H7 (cell line): Measurements from ENCODE around the gene SLC46A1. TPM values are rescaled to one million over a fixed set of nuclear protein-coding genes. Genes with fewer than 3 reads are reported as not detected.
"Not testable (repeated sequence)": the region's sequence is repeated elsewhere in the genome, so short reads cannot be mapped to it uniquely, and the experiment has no call there.

Experiments used
- DNase-seq: peaks from one replicate; pipeline ENCODE4 v3.0.0; 2012
- H3K27me3 ChIP-seq: 2 replicates; pipeline ENCODE4 v1.6.0; 2011; ENCODE audit warnings: mild to moderate bottlenecking, low read length; ENCODE audit not compliant: control insufficient read depth, insufficient read depth
- H3K36me3 ChIP-seq: replicated peaks from 2 replicates; pipeline ENCODE4 v1.5.1; 2011; ENCODE audit warnings: low read length; ENCODE audit not compliant: control insufficient read depth, insufficient read depth
- H3K4me3 ChIP-seq: 2 replicates; pipeline ENCODE4 v1.5.1; 2011; ENCODE audit warnings: low read depth, mild to moderate bottlenecking, control low read depth, low read length, moderate library complexity; ENCODE audit not compliant: insufficient read depth
- total RNA-seq: library from RNA; depleted of rRNA; stranded (reverse); fragments of >200 nt; shearing (Covaris generic); gene quantifications from 2 replicates; pipeline ENCODE4 v1.2.3, GENCODE V29; 2014; rRNA removed

SLC46A1 gene
- total RNA-seq: 5.7 and 6.7 TPM in 2 replicates

- peak within 1 kb of the TSS; percentile 68 for H3K4me3 ChIP-seq
- peaks cover 3% of the 10 kb centered on the region; the same call in 1 of the 2 replicates for H3K27me3 ChIP-seq
- H3K36me3 ChIP-seq: no peaks in the 10 kb centered on the region; the same call in 1 of the 2 replicates
- DNase-seq: peak; percentile 92
These were observed at the start of gene SLC46A1 for GRCh38 chr17:28405632-28406472. TSS of gene SLC46A1 (minus strand) at chr17:28406212. CDS start at chr17:28406114, 98 bp downstream.

DNA sequence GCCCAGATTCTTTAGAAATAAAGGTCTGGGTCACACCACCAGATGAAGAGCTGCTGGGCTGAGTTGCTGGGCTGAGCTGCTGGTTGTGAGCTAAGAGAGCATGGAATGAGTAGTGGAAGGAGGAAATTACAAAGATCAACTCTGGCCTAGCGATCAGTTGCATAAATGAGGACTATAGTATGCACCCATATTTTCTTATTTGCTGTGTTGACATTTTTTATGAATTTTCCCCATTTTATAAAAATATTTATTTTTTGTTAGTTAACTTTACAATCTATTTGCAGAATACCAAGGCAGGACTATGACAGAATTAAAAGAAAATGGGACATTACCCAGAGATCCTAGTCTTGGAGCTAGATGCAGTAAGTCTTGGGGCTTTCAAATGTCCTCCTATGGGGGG is 43.8 kb upstream of the SLC46A1 start:
- no peak overlapping the region for H3K4me3 ChIP-seq
- DNase-seq: no peak
- H3K36me3 ChIP-seq: no peaks in the 10 kb centered on the region
- no peaks in the 10 kb centered on the region for H3K27me3 ChIP-seq

GRCh38 chr17:28447396-28447760 is 41.4 kb upstream of the SLC46A1 start:
- no peak for DNase-seq
- no peaks in the 10 kb centered on the region for H3K27me3 ChIP-seq
- H3K4me3 ChIP-seq: no peak overlapping the region
- H3K36me3 ChIP-seq: no peaks in the 10 kb centered on the region

DNA sequence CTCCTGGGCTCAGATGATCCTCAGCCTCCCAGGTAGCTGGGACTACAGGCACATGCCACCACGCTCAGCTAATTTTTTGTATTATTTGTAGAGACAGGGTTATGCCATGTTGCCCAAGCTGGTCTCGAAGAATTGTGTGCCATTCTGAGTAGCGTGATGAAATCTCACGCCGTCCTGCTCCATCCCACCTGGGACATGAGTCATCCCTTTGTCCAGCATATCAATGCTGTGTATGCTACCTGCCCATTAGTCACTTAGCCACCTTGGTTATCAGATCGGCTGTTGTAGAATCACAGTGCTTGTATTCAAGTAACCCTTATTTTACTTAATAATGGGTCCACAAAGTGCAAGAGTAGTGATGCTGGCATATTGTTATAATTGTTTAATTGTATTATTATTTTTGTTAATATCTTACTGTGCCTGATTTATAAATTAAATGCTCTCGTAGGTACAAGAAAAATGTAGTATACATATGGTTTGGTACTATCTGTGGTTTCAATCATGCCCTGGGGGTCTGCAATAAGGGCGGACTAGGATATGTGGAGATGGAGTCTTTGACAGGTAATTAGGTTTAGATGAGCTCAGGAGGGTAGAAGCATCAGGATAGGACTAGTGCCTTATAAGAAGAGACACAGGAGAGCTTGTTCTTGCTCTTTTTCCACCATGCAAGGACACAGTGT is 40.8 kb upstream of the SLC46A1 start:
- Histone ChIP-seq H3K27me3 (no peaks in the 10 kb centered on the region), H3K36me3 (no peaks in the 10 kb centered on the region), H3K4me3 (no peak overlapping the region)
- no peak for DNase-seq

GRCh38 chr17:28443901-28444638 is 38.1 kb upstream of the SLC46A1 start:
- Histone ChIP-seq H3K4me3 (no peak overlapping the region), H3K27me3 (no peaks in the 10 kb centered on the region), H3K36me3 (no peaks in the 10 kb centered on the region)
- no peak for DNase-seq

DNA sequence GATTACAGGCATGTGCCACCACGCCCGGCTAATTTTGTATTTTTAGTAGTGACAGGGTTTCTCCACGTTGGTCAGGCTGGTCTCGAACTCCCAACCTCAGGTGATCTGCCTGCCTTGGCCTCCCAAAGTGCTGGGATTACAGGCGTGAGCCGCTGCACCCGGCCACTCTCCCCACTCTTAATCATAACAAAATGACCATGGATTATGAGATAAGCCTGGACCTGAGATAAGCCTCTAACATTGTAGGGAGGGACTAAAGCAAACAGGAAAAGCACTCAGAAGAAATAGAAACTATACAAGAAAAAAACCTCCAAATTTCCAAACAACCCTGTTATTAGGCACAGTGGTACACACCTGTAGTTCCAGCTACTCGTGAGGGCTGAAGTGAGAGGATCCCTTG is 28.3 kb upstream of the SLC46A1 start:
- H3K36me3 ChIP-seq, H3K27me3 ChIP-seq, DNase-seq, H3K4me3 ChIP-seq: not testable (repeated sequence)

- H3K36me3 ChIP-seq: no peaks in the 10 kb centered on the region
- H3K27me3 ChIP-seq: no peaks in the 10 kb centered on the region
- H3K4me3 ChIP-seq: no peak overlapping the region
- no peak for DNase-seq
These were observed 27.7 kb upstream of the SLC46A1 start for GRCh38 chr17:28433721-28434120.

DNA sequence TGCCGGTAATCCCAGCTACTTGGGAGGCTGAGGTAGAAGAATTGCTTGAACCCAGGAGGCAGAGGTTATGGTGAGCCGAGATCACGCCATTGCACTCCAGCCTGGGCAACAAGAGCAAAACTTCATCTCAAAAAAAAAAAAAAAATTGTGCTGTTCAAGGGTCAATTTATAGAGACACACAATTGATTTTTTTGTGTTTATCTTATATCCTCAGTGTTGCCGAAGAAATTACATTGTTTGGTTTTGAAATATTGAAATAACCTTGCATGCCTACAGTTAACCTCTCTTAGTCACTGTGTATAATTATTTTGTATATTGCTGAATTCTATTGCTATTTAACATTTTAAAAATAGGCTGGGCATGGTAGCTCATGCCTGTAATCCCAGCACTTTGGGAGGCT is 22.0 kb upstream of the SLC46A1 start:
- not testable (repeated sequence) for H3K27me3 ChIP-seq, DNase-seq, H3K4me3 ChIP-seq, H3K36me3 ChIP-seq

DNA sequence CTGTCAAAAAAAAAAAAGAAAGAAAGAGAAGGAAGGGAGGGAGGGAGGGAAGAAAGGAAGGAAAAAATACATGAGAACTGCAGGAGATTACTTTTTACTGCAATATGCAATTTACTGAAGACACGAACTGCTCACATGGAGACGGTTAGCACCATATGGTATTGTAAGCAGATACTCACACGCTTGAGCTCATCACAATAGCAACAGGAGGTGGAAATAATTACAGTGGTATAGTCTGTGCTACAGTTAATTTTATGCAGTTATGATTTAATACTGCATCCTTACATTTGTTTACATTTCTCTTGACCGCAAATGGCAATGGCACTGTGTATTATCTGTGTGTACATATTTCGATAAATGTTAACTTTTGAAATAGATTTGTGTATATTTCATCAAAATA is 21.4 kb upstream of the SLC46A1 start:
- H3K36me3 ChIP-seq: no peaks in the 10 kb centered on the region
- no peaks in the 10 kb centered on the region for H3K27me3 ChIP-seq
- no peak overlapping the region for H3K4me3 ChIP-seq
- DNase-seq: no peak

DNA sequence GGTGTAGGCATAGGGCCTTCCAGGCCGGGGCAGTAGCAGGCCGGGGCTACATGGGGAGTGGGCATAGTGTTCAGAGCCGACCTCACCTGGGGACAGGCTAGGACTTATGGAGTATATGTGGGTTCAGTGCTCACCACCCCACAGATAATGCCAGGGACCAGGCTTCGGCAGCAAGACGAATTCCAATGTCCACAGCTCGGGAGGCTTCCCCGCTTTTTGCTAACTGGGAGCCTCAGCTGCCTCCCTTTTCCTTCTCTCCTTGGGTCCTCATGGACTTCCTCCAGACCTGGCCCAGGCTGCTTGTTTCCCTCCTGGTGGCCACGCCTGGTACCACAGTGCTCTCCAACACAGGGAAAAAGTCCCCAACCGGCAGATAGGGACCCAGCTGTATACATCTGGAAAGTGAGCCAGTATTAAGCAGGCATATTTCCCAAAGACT is 20.1 kb upstream of the SLC46A1 start:
- Histone ChIP-seq H3K36me3 (no peaks in the 10 kb centered on the region), H3K27me3 (no peaks in the 10 kb centered on the region), H3K4me3 (no peak overlapping the region)
- peak; percentile 74 for DNase-seq

DNA sequence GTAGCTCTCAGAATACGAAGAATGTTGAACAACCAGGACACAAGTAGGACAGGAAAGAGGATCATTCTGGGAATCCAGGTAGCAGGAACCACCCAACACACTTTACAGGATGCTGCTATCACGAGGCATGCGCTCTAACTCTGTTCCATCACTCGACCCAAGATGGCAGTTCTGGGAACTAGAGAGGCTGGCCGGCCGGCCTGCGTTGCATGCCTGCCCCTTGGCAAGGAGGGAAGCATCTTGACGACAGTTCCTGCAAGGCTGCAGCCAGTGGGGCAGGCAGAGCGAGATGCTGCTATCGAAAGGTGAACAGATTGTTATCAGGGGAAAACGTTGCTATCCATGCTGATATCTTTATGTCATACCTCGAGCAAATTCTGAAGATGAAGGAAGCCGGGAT is 19.2 kb upstream of the SLC46A1 start:
- no peak for DNase-seq
- no peaks in the 10 kb centered on the region for H3K27me3 ChIP-seq
- H3K36me3 ChIP-seq: no peaks in the 10 kb centered on the region
- no peak overlapping the region for H3K4me3 ChIP-seq

GRCh38 chr17:28421787-28422305 is 15.8 kb upstream of the SLC46A1 start:
- Histone ChIP-seq H3K4me3 (no peak overlapping the region), H3K27me3 (peaks cover 4% of the 10 kb centered on the region; the same call in 1 of the 2 replicates)
- no peak for DNase-seq

GRCh38 chr17:28416703-28417311 is 10.8 kb upstream of the SLC46A1 start:
- no peak overlapping the region for H3K4me3 ChIP-seq
- peaks cover 19% of the 10 kb centered on the region for H3K27me3 ChIP-seq
- no peaks in the 10 kb centered on the region for H3K36me3 ChIP-seq
- peak; percentile 72 for DNase-seq

More at GRCh38 chr17:28421787-28422305, 15.8 kb upstream of the SLC46A1 start:
- no peaks in the 10 kb centered on the region for H3K36me3 ChIP-seq

DNA sequence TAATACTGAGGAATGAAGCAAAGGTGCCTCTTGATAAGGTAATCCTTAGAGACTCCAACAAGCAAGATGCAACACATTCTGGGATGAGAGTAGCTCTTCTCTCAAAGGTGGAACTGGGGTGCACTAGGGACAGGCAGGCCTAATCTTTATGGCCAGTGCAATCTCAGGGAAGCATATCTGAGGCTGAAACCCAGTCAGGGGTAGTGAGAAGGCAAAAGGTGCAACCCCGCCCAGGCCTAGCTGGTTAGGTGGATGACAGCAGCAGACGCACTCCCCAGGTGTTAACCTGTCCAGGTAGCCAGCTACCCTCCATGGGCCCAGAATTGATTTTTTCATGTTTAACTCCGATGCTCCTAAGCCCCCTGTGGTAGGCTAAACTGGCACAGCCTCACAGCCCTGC is 9.9 kb upstream of the SLC46A1 start:
- Histone ChIP-seq H3K27me3 (peaks cover 21% of the 10 kb centered on the region), H3K36me3 (no peaks in the 10 kb centered on the region), H3K4me3 (no peak overlapping the region)
- no peak for DNase-seq
